ENCODE measurements around the gene RAPGEF3. TPM values are rescaled to one million over a fixed set of nuclear protein-coding genes. Genes with fewer than 3 reads are reported as not detected.
A peak's percentile ranks its signal among the peaks of the same experiment; 100 is the strongest.

The RAPGEF3 gene, protein sequence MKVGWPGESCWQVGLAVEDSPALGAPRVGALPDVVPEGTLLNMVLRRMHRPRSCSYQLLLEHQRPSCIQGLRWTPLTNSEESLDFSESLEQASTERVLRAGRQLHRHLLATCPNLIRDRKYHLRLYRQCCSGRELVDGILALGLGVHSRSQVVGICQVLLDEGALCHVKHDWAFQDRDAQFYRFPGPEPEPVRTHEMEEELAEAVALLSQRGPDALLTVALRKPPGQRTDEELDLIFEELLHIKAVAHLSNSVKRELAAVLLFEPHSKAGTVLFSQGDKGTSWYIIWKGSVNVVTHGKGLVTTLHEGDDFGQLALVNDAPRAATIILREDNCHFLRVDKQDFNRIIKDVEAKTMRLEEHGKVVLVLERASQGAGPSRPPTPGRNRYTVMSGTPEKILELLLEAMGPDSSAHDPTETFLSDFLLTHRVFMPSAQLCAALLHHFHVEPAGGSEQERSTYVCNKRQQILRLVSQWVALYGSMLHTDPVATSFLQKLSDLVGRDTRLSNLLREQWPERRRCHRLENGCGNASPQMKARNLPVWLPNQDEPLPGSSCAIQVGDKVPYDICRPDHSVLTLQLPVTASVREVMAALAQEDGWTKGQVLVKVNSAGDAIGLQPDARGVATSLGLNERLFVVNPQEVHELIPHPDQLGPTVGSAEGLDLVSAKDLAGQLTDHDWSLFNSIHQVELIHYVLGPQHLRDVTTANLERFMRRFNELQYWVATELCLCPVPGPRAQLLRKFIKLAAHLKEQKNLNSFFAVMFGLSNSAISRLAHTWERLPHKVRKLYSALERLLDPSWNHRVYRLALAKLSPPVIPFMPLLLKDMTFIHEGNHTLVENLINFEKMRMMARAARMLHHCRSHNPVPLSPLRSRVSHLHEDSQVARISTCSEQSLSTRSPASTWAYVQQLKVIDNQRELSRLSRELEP
- 1.3 and 2.4 TPM in 2 replicates for polyA plus RNA-seq (2011; rRNA removed)
- 2.0 and 3.9 TPM in 2 replicates for polyA minus RNA-seq (2011; rRNA and poly(A)+ RNA removed)

- Histone ChIP-seq H3K27me3 (ENCODE audit: control insufficient read depth, insufficient read depth, low read length) (no peaks in the 10 kb centered on the region), H3K4me3 (ENCODE audit: low read depth, low read length) (peak within 1 kb of the TSS; percentile 53), H3K36me3 (ENCODE audit: control insufficient read depth, insufficient read depth, low read length) (no peaks in the 10 kb centered on the region)
- DNase-seq (ENCODE audit: low read depth) = no peak
- POLR2A ChIA-PET = no interaction called here
- CTCF ChIA-PET = interaction anchor here (0.6 to 9.5 kb wide), 13 partner anchors 10 to 79 kb away, joined by 3 to 91 read pairs (median 10); partner anchors contain the start of gene SLC48A1
- TF ChIP-seq, protein P1, sequence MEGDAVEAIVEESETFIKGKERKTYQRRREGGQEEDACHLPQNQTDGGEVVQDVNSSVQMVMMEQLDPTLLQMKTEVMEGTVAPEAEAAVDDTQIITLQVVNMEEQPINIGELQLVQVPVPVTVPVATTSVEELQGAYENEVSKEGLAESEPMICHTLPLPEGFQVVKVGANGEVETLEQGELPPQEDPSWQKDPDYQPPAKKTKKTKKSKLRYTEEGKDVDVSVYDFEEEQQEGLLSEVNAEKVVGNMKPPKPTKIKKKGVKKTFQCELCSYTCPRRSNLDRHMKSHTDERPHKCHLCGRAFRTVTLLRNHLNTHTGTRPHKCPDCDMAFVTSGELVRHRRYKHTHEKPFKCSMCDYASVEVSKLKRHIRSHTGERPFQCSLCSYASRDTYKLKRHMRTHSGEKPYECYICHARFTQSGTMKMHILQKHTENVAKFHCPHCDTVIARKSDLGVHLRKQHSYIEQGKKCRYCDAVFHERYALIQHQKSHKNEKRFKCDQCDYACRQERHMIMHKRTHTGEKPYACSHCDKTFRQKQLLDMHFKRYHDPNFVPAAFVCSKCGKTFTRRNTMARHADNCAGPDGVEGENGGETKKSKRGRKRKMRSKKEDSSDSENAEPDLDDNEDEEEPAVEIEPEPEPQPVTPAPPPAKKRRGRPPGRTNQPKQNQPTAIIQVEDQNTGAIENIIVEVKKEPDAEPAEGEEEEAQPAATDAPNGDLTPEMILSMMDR (IDR thresholded peaks at IDR 0.05; ENCODE audit: insufficient read depth, low read depth, low read length) = peak; percentile 65
Measured at GRCh38 chr12:47758834-47759690, at the start of gene RAPGEF3. TSS of gene RAPGEF3 (minus strand) at chr12:47758880. CDS start at chr12:47758556, 324 bp downstream.

- DNase-seq (ENCODE audit: low read depth) = no peak
- ChIA-PET CTCF (interaction anchor here (1.2 to 13.2 kb wide), 8 partner anchors 9 to 93 kb away, joined by 4 to 174 read pairs (median 7); no protein-coding TSS in a partner anchor), POLR2A (interaction anchor here (0.7 to 1.5 kb wide), 2 partner anchors 11 to 28 kb away, joined by 4 to 5 read pairs; no protein-coding TSS in a partner anchor)
- Histone ChIP-seq H3K27me3 (ENCODE audit: control insufficient read depth, insufficient read depth, low read length) (no peaks in the 10 kb centered on the region), H3K36me3 (ENCODE audit: control insufficient read depth, insufficient read depth, low read length) (peaks cover 10% of the 10 kb centered on the region), H3K4me3 (ENCODE audit: low read depth, low read length) (no peak overlapping the region)
- TF ChIP-seq, protein P1 (IDR thresholded peaks at IDR 0.05; ENCODE audit: insufficient read depth, low read depth, low read length) = no peak
Measured at GRCh38 chr12:47808050-47808449, 49.4 kb upstream of the RAPGEF3 start.

- Histone ChIP-seq H3K36me3 (ENCODE audit: control insufficient read depth, insufficient read depth, low read length) (peaks cover 10% of the 10 kb centered on the region), H3K27me3 (ENCODE audit: control insufficient read depth, insufficient read depth, low read length) (no peaks in the 10 kb centered on the region), H3K4me3 (ENCODE audit: low read depth, low read length) (no peak overlapping the region)
- TF ChIP-seq, protein P1 (IDR thresholded peaks at IDR 0.05; ENCODE audit: insufficient read depth, low read depth, low read length) = no peak
- no peak for DNase-seq (ENCODE audit: low read depth)
- CTCF ChIA-PET = interaction anchor here (1.2 to 13.2 kb wide), 8 partner anchors 9 to 92 kb away, joined by 4 to 174 read pairs (median 7); no protein-coding TSS in a partner anchor
- POLR2A ChIA-PET = no interaction called here
Measured at GRCh38 chr12:47807338-47807737, 48.7 kb upstream of the RAPGEF3 start.

GRCh38 chr12:47805417-47805816 is 46.7 kb upstream of the RAPGEF3 start:
- Histone ChIP-seq H3K27me3 (ENCODE audit: control insufficient read depth, insufficient read depth, low read length) (no peaks in the 10 kb centered on the region), H3K4me3 (ENCODE audit: low read depth, low read length) (no peak overlapping the region), H3K36me3 (ENCODE audit: control insufficient read depth, insufficient read depth, low read length) (peaks cover 12% of the 10 kb centered on the region)
- TF ChIP-seq, protein P1 (IDR thresholded peaks at IDR 0.05; ENCODE audit: insufficient read depth, low read depth, low read length) = no peak
- DNase-seq (ENCODE audit: low read depth) = no peak
- CTCF ChIA-PET = interaction anchor here (1.2 to 13.2 kb wide), 3 partner anchors 26 to 30 kb away, joined by 3 to 174 read pairs (median 6); no protein-coding TSS in a partner anchor
- POLR2A ChIA-PET = interaction anchor here (0.6 kb wide), 1 partner anchor 25 kb away, joined by 9 read pairs; no protein-coding TSS in a partner anchor
